Karpas-422 (cell line): ENCODE measurements around the gene ANAPC7. TPM values are rescaled to one million over a fixed set of nuclear protein-coding genes. Genes with fewer than 3 reads are reported as not detected.

Experiments used
- DNase-seq: peaks from one replicate; pipeline ENCODE4 v3.0.0-alpha.2; 2015
- H2AFZ ChIP-seq: fragments of 200-600 bp; sonication (generic); 2 replicates; pipeline ENCODE4 v1.6.1; 2014; ENCODE audit warnings: antibody characterized with exemption, low read length, mixed read lengths
- H3K27ac ChIP-seq: fragments of 200-600 bp; sonication (generic); 2 replicates; pipeline ENCODE4 v1.5.1; 2014; ENCODE audit warnings: mild to moderate bottlenecking, low read length, moderate library complexity
- H3K27me3 ChIP-seq: fragments of 200-600 bp; sonication (generic); 2 replicates; pipeline ENCODE4 v1.6.1; 2014; ENCODE audit warnings: low read length, mixed read lengths
- H3K36me3 ChIP-seq: fragments of 200-600 bp; sonication (generic); 2 replicates; pipeline ENCODE4 v1.6.1; 2014; ENCODE audit warnings: low read length, mixed read lengths; ENCODE audit not compliant: insufficient read depth
- H3K4me1 ChIP-seq: fragments of 200-600 bp; sonication (generic); 2 replicates; pipeline ENCODE4 v1.6.1; 2014; ENCODE audit warnings: mild to moderate bottlenecking, low read length, mixed read lengths
- H3K4me2 ChIP-seq: fragments of 200-600 bp; sonication (generic); 2 replicates; pipeline ENCODE4 v1.6.1; 2014; ENCODE audit warnings: low read length, low read depth, mild to moderate bottlenecking; ENCODE audit not compliant: poor library complexity, severe bottlenecking
- H3K4me3 ChIP-seq: fragments of 200-600 bp; sonication (generic); 2 replicates; pipeline ENCODE4 v1.5.1; 2014; ENCODE audit warnings: mild to moderate bottlenecking, antibody characterized with exemption, low read length, mixed read lengths
- H3K79me2 ChIP-seq: fragments of 200-600 bp; sonication (generic); 2 replicates; pipeline ENCODE4 v1.6.1; 2014; ENCODE audit warnings: mild to moderate bottlenecking, low read length, mixed read lengths
- H3K9ac ChIP-seq: fragments of 200-600 bp; sonication (generic); 2 replicates; pipeline ENCODE4 v1.6.0; 2014; ENCODE audit warnings: low read length
- H3K9me2 ChIP-seq: fragments of 200-600 bp; sonication (generic), shearing (Covaris generic); replicated peaks from 2 replicates; pipeline ENCODE4 v1.6.0; 2014; ENCODE audit warnings: mild to moderate bottlenecking, low read length, moderate library complexity; ENCODE audit not compliant: insufficient read depth
- H3K9me3 ChIP-seq: fragments of 300-700, 200-600 bp; sonication (generic); 2 replicates; pipeline ENCODE4 v1.6.1; 2014; ENCODE audit warnings: low read length, mixed read lengths
- H4K20me1 ChIP-seq: fragments of 200-600 bp; sonication (generic); 2 replicates; pipeline ENCODE4 v1.6.1; 2014; ENCODE audit warnings: mild to moderate bottlenecking, antibody characterized with exemption, low read length, low read depth; ENCODE audit not compliant: insufficient read depth
- total RNA-seq: library from RNA; depleted of rRNA; stranded (reverse); fragments of >200 nt; shearing (Covaris generic); gene quantifications from 2 replicates; pipeline ENCODE4 v1.2.3, GENCODE V29; 2014; ENCODE audit warnings: low replicate concordance

The ANAPC7 gene
- total RNA-seq, 1 experiment from 2014 or later: 62.1 TPM

DNA sequence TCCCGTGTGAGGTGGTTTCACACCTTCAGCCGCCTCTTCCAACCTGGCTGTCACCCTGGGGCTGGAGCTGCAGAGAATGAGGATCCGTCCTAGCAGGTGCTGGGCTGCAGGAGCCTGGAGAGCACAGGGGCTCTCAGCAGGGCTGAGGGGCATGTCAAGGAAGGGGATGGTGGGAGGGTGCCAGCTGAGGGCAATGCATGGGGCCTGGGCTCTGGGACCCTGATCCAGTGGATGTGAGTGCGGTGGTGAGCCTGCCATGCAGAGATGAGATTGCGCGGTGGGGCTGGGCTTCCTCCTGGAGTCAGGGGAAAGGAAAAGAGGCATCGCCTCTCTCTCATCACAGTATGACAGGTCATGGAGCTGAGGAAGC is 31.5 kb downstream of the ANAPC7 start:
- H2AFZ ChIP-seq: no peak overlapping the region
- no peaks in the 10 kb centered on the region for H3K9me2 ChIP-seq
- H3K4me2 ChIP-seq: peak overlapping the region; percentile 26
- H3K27ac ChIP-seq: peak overlapping the region; percentile 75
- no peaks in the 10 kb centered on the region for H4K20me1 ChIP-seq
- H3K4me3 ChIP-seq: no peak overlapping the region
- H3K4me1 ChIP-seq: peaks cover 56% of the 10 kb centered on the region
- peaks cover 6% of the 10 kb centered on the region; the same call in 1 of the 2 replicates for H3K79me2 ChIP-seq
- H3K9me3 ChIP-seq: no peaks in the 10 kb centered on the region
- no peak overlapping the region for H3K9ac ChIP-seq
- H3K27me3 ChIP-seq: no peaks in the 10 kb centered on the region
- DNase-seq: no peak
- peaks cover 32% of the 10 kb centered on the region for H3K36me3 ChIP-seq

GRCh38 chr12:110371408-110372055 is 32.0 kb downstream of the ANAPC7 start:
- Histone ChIP-seq H3K36me3 (peaks cover 32% of the 10 kb centered on the region), H3K4me3 (no peak overlapping the region), H4K20me1 (no peaks in the 10 kb centered on the region), H3K4me1 (peaks cover 56% of the 10 kb centered on the region), H3K27me3 (no peaks in the 10 kb centered on the region), H3K9ac (peak overlapping the region; percentile 45; the same call in 1 of the 2 replicates), H2AFZ (no peak overlapping the region), H3K4me2 (peak overlapping the region; percentile 26), H3K9me2 (no peaks in the 10 kb centered on the region), H3K9me3 (no peaks in the 10 kb centered on the region), H3K79me2 (peaks cover 6% of the 10 kb centered on the region; the same call in 1 of the 2 replicates), H3K27ac (peak overlapping the region; percentile 75)
- DNase-seq: peak; percentile 86

GRCh38 chr12:110370732-110371231 is 32.7 kb downstream of the ANAPC7 start:
- peaks cover 6% of the 10 kb centered on the region; the same call in 1 of the 2 replicates for H3K79me2 ChIP-seq
- no peaks in the 10 kb centered on the region for H4K20me1 ChIP-seq
- H3K4me3 ChIP-seq: no peak overlapping the region
- DNase-seq: no peak
- peaks cover 28% of the 10 kb centered on the region for H3K36me3 ChIP-seq
- no peak overlapping the region for H2AFZ ChIP-seq
- no peak overlapping the region for H3K4me2 ChIP-seq
- H3K9me2 ChIP-seq: no peaks in the 10 kb centered on the region
- H3K4me1 ChIP-seq: peaks cover 53% of the 10 kb centered on the region
- H3K9ac ChIP-seq: peak overlapping the region; percentile 45; the same call in 1 of the 2 replicates
- no peaks in the 10 kb centered on the region for H3K9me3 ChIP-seq
- H3K27me3 ChIP-seq: no peaks in the 10 kb centered on the region
- peak overlapping the region; percentile 75 for H3K27ac ChIP-seq

DNA sequence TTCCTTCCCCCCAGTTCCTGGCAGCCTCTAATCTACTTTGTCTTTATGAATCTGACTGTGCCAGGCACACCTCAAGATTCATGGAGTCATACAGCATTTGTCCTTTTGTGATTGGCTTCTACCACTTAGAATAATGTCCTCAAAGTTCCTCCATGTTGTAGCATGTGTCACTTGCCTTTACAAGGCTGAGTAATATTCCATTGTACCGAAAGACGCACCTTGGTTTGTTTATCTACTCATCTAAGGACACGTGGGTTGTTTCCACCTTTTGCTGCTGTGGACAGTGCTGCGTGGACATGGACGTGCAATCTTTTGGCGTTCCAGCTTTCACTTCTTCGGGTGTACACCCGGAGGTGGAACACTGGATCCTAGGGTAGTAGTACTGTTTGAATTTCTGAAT is 33.5 kb downstream of the ANAPC7 start:
- no peaks in the 10 kb centered on the region for H4K20me1 ChIP-seq
- H3K9ac ChIP-seq: no peak overlapping the region
- no peak for DNase-seq
- H3K4me2 ChIP-seq: no peak overlapping the region
- H3K79me2 ChIP-seq: peaks cover 4% of the 10 kb centered on the region; the same call in 1 of the 2 replicates
- peaks cover 21% of the 10 kb centered on the region; the same call in 1 of the 2 replicates for H3K36me3 ChIP-seq
- H3K9me2 ChIP-seq: no peaks in the 10 kb centered on the region
- no peaks in the 10 kb centered on the region for H3K9me3 ChIP-seq
- H3K4me3 ChIP-seq: no peak overlapping the region
- no peak overlapping the region for H3K27ac ChIP-seq
- H3K27me3 ChIP-seq: no peaks in the 10 kb centered on the region
- H3K4me1 ChIP-seq: peaks cover 46% of the 10 kb centered on the region
- no peak overlapping the region for H2AFZ ChIP-seq

- H2AFZ ChIP-seq: no peak overlapping the region
- H3K36me3 ChIP-seq: 0 out of 2 replicates have a peak, but pooled peaks cover 9% of the 10 kb centered on the region
- no peak for DNase-seq
- no peak overlapping the region for H3K9ac ChIP-seq
- no peaks in the 10 kb centered on the region for H4K20me1 ChIP-seq
- H3K9me3 ChIP-seq: no peaks in the 10 kb centered on the region
- no peak overlapping the region for H3K4me3 ChIP-seq
- no peak overlapping the region for H3K4me2 ChIP-seq
- no peaks in the 10 kb centered on the region for H3K79me2 ChIP-seq
- H3K4me1 ChIP-seq: peaks cover 19% of the 10 kb centered on the region
- no peak overlapping the region for H3K27ac ChIP-seq
- H3K27me3 ChIP-seq: no peaks in the 10 kb centered on the region
- no peaks in the 10 kb centered on the region for H3K9me2 ChIP-seq
Observed at GRCh38 chr12:110367181-110367864, 36.2 kb downstream of the ANAPC7 start.

- H3K36me3 ChIP-seq: 0 out of 2 replicates have a peak, but pooled peaks cover 9% of the 10 kb centered on the region
- H3K27me3 ChIP-seq: no peaks in the 10 kb centered on the region
- DNase-seq: no peak
- no peak overlapping the region for H3K9ac ChIP-seq
- peaks cover 11% of the 10 kb centered on the region for H3K4me1 ChIP-seq
- no peaks in the 10 kb centered on the region for H3K9me2 ChIP-seq
- H3K27ac ChIP-seq: no peak overlapping the region
- H4K20me1 ChIP-seq: no peaks in the 10 kb centered on the region
- H3K9me3 ChIP-seq: no peaks in the 10 kb centered on the region
- no peak overlapping the region for H3K4me3 ChIP-seq
- no peak overlapping the region for H2AFZ ChIP-seq
- no peak overlapping the region for H3K4me2 ChIP-seq
- H3K79me2 ChIP-seq: no peaks in the 10 kb centered on the region
Observed at GRCh38 chr12:110366321-110367142, 37.0 kb downstream of the ANAPC7 start.

DNA sequence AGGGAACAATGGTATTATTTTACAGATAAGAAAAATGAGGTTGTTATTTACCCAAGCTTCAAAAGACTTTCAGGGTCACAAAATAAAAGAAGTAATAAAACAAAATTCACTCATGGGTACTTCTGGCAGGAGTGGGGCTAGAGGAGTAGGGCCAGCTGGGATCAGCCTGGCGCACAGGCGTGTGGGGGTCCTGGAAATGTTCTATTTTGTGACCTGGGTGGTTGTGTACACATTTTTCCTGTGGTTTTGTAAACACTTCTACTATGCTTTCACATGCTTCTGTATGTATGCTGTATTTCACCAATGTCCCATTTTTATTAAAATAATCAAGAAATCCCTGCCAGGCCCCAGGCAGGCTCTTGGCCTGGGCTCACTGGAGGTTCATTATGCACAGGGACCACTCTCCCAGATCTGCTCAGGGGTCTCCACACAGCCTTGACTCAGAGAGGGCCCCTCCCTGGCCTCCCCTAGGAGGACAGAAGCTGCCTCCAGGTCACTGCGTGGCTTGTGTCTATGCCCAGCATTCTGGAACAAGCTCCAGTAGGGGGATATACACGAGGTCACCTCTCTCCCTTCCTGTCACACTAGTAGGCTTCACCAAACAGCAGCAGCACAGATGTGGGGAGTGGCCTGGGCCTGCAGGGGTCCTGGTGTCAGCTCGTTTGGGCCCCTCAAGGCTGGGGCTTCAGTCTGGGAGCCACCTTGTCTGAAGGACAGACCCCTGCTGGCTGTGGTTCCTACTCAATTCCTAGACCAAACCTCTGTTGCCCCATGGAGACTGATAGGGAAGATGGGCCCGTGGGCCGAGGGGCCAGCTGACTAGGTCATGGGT is 37.8 kb downstream of the ANAPC7 start:
- DNase-seq: no peak
- no peak overlapping the region for H3K4me2 ChIP-seq
- H4K20me1 ChIP-seq: no peaks in the 10 kb centered on the region
- no peaks in the 10 kb centered on the region for H3K79me2 ChIP-seq
- H3K9me2 ChIP-seq: no peaks in the 10 kb centered on the region
- no peaks in the 10 kb centered on the region for H3K9me3 ChIP-seq
- H3K9ac ChIP-seq: no peak overlapping the region
- 0 out of 2 replicates have a peak, but pooled peaks cover 6% of the 10 kb centered on the region for H3K36me3 ChIP-seq
- H3K27ac ChIP-seq: no peak overlapping the region
- peaks cover 3% of the 10 kb centered on the region for H3K4me1 ChIP-seq
- H3K4me3 ChIP-seq: no peak overlapping the region
- no peak overlapping the region for H2AFZ ChIP-seq
- H3K27me3 ChIP-seq: no peaks in the 10 kb centered on the region
